Effector memory CD8-positive, alpha-beta T cell (primary cell): Measurements from ENCODE around the gene LAMB4.

Source experiments
- ATAC-seq: fragments of 150-1000 bp; cut with Tn5 transposase; replicated peaks from 2 replicates; pipeline ENCODE4 v1.10.0; 2021; ENCODE audit warnings: mild to moderate bottlenecking, moderate library complexity
- DNase-seq, 3 experiments: peaks; one replicate each; pipeline ENCODE4 v3.0.0; 2021
- H3K27ac Mint-ChIP-seq, 2 donors: one replicate each; pipeline ENCODE4 v1.8.0; 2022; ENCODE audit warnings: mild to moderate bottlenecking in 2 of 2, mixed read lengths in 2 of 2, moderate library complexity in 2 of 2
- H3K27me3 Mint-ChIP-seq, 2 donors: one replicate each; pipeline ENCODE4 v1.8.0; 2022; ENCODE audit warnings: mixed read lengths in 2 of 2
- H3K36me3 Mint-ChIP-seq: one replicate; pipeline ENCODE4 v1.8.0; 2022; ENCODE audit warnings: mild to moderate bottlenecking, moderate library complexity, mixed read lengths; ENCODE audit not compliant: insufficient read depth
- H3K4me1 Mint-ChIP-seq, 2 donors: one replicate each; pipeline ENCODE4 v1.8.0; 2022; ENCODE audit warnings: low read depth in 2 of 2, mixed read lengths in 2 of 2
- H3K4me3 Mint-ChIP-seq, 2 donors: one replicate each; pipeline ENCODE4 v1.8.0; 2022; ENCODE audit warnings: mild to moderate bottlenecking in 2 of 2, mixed read lengths in 2 of 2, moderate library complexity in 2 of 2
- H3K9me3 Mint-ChIP-seq, 2 donors: one replicate each; pipeline ENCODE4 v1.8.0; 2022; ENCODE audit warnings: mixed read lengths in 2 of 2

The LAMB4 gene

DNA sequence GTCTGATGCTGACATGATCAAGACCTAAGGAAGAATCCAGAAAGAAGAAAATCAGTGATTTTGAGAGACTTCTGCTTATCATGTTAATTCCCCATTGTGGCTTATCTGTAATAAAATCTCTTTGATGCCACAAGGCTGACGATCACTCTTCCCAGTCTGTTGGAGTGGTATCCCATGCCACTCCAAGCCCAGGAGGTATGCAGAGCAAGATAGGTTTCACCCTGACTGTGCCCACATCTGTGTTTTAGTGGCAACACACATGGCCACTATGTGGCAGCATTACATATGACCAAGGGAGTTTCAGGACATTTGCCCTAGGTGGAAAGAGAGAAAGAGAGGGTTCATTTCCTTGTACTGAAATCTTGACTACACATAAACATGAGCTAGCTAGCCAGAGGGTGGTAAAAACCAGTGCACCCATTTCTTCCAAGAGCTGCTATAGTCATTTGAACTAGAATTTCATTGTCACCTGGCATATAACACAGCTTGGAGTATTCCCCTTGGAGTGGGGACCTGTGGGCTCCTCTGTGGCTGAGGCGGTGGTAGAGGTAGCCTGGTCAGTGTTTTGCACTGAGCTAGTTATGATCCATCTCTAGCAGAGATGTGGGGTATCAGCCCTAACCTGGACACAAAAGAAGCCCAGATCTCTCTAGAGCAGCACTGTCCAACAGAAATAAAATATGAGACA, 20.8 kb downstream of the LAMB4 start:
- H3K4me3 Mint-ChIP-seq: no peak overlapping the region
- H3K27ac Mint-ChIP-seq: no peak overlapping the region
- ATAC-seq (no peak), DNase-seq (no peak)
- H3K9me3 Mint-ChIP-seq: no peaks in the 10 kb centered on the region
- H3K36me3 Mint-ChIP-seq: no peaks in the 10 kb centered on the region
- H3K4me1 Mint-ChIP-seq: no peaks in the 10 kb centered on the region
- peaks cover 0 to 7% of the 10 kb centered on the region in 2 donors for H3K27me3 Mint-ChIP-seq

- Mint-ChIP-seq H3K27me3 (peaks cover 0 to 15% of the 10 kb centered on the region in 2 donors), H3K4me3 (no peak overlapping the region), H3K4me1 (no peaks in the 10 kb centered on the region), H3K36me3 (no peaks in the 10 kb centered on the region), H3K27ac (no peak overlapping the region), H3K9me3 (no peaks in the 10 kb centered on the region)
- ATAC-seq (no peak), DNase-seq (no peak)
Measured at GRCh38 chr7:108108131-108108530, 22.0 kb downstream of the LAMB4 start.

DNA sequence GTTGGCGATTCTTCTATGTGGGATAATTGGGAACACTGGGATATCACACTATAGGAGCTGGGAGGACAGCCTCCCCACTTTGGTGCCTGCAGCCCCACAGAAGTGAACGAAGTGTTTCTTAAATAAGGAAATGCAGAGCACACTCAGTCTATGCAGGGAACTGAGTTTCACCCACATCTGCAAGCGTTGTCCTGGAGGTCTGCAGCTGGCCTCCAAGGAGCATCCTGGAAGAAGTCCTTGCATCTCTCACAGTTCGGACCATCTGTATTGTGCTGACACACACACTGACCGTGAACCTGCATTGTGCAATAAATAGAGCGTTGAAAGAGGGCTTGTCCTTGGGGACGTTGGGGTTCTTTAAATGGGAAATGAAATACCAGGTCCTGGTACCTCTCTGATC, 25.8 kb downstream of the LAMB4 start:
- DNase-seq (no peak), ATAC-seq (no peak)
- no peaks in the 10 kb centered on the region for H3K36me3 Mint-ChIP-seq
- H3K4me3 Mint-ChIP-seq: no peak overlapping the region
- no peaks in the 10 kb centered on the region for H3K4me1 Mint-ChIP-seq
- no peak overlapping the region for H3K27ac Mint-ChIP-seq
- peaks cover 0 to 15% of the 10 kb centered on the region in 2 donors for H3K27me3 Mint-ChIP-seq
- H3K9me3 Mint-ChIP-seq: no peaks in the 10 kb centered on the region

- no peaks in the 10 kb centered on the region for H3K4me1 Mint-ChIP-seq
- no peaks in the 10 kb centered on the region for H3K9me3 Mint-ChIP-seq
- peaks cover 6 to 15% of the 10 kb centered on the region in 2 donors for H3K27me3 Mint-ChIP-seq
- ATAC-seq (no peak), DNase-seq (no peak)
- no peak overlapping the region for H3K27ac Mint-ChIP-seq
- no peak overlapping the region for H3K4me3 Mint-ChIP-seq
- no peaks in the 10 kb centered on the region for H3K36me3 Mint-ChIP-seq
Measured at GRCh38 chr7:108103558-108104298, 26.4 kb downstream of the LAMB4 start.

DNA sequence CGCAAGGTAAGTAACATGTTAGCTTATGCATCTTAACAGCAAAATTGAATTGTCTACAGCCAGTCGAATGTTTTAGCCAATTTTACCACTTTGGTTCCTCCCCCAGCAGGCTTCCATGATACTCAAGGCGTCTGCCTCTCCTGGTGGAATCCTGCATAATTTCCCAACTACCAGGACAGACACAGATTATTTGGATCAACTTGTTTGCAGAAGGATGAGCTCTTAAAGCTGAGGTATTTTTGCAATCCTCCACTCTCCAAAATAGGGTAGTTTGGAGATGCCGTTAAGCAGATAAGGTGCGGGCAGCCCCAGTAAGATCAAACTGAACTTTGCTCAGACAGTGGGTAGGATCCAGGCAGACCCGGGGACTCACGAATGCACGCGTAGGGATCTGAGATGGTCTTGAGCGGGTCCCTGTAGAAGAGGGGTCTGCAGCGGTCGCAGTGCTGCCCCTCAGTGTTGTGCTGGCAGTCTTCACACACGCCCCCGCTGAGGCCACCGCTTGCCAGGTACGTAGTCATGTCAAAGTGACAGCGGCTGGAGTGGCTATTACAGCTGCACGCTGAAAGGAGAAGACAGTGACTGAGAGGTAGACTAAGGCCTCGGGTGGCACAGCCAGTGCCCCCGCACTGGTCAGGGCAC, 27.4 kb downstream of the LAMB4 start:
- Mint-ChIP-seq H3K4me1 (no peaks in the 10 kb centered on the region), H3K36me3 (no peaks in the 10 kb centered on the region), H3K4me3 (no peak overlapping the region), H3K27me3 (peaks cover 6 to 15% of the 10 kb centered on the region in 2 donors), H3K27ac (no peak overlapping the region), H3K9me3 (no peaks in the 10 kb centered on the region)
- ATAC-seq (no peak), DNase-seq (no peak)

DNA sequence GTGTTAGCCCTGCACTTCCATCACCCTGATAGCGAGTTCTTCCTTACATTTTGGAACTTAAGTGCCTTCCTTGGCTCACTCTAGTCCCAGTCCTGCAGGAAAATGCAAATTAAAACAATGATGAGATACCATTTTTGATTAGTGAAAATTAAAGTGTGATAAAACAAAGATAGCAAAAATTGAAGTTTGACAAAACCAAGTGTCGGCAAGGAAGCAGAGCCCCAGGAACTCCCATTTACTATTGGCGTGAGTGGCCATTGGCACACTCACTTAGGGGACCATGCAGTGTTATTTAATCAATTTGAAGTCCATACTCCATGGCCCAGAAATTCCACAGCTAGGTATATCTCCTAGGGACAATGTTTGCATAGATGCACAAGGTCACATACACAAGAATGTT, 28.4 kb downstream of the LAMB4 start:
- H3K9me3 Mint-ChIP-seq: no peaks in the 10 kb centered on the region
- no peak overlapping the region for H3K27ac Mint-ChIP-seq
- DNase-seq (no peak), ATAC-seq (no peak)
- H3K36me3 Mint-ChIP-seq: no peaks in the 10 kb centered on the region
- peaks cover 6 to 15% of the 10 kb centered on the region in 2 donors for H3K27me3 Mint-ChIP-seq
- H3K4me3 Mint-ChIP-seq: no peak overlapping the region
- H3K4me1 Mint-ChIP-seq: no peaks in the 10 kb centered on the region

DNA sequence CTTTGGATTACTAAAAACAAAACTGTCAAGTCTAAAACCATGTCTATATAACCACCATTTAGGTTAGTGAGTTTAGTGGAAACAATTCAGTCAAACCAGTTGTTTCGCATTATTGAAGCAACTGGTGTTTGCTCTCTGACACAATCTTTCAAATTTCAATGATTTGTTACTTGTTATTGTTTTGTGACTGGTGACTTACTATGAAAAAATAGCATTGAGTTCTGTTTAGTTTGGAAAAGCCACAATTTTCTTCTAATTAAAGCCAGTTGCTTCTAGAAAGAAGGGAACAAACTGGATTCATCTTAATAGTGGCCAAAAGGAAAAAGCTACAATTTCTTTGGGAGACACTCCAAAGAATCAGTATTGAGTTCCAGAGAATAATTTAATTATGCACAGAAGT, 30.4 kb downstream of the LAMB4 start:
- ATAC-seq: no peak
- Mint-ChIP-seq H3K36me3 (no peaks in the 10 kb centered on the region), H3K27ac (no peak overlapping the region), H3K27me3 (peaks cover 15 to 20% of the 10 kb centered on the region in 2 donors), H3K4me3 (no peak overlapping the region), H3K4me1 (no peaks in the 10 kb centered on the region), H3K9me3 (no peaks in the 10 kb centered on the region)
- DNase-seq: no peak

- no peak for DNase-seq
- H3K9me3 Mint-ChIP-seq: no peaks in the 10 kb centered on the region
- no peak overlapping the region for H3K27ac Mint-ChIP-seq
- no peak for ATAC-seq
- H3K4me3 Mint-ChIP-seq: no peak overlapping the region
- H3K27me3 Mint-ChIP-seq: peaks cover 6 to 28% of the 10 kb centered on the region in 2 donors
- H3K36me3 Mint-ChIP-seq: no peaks in the 10 kb centered on the region
- H3K4me1 Mint-ChIP-seq: no peaks in the 10 kb centered on the region
Measured at GRCh38 chr7:108097703-108098102, 32.5 kb downstream of the LAMB4 start.

- H3K27me3 Mint-ChIP-seq: peaks cover 6 to 28% of the 10 kb centered on the region in 2 donors
- no peak for DNase-seq
- no peak overlapping the region for H3K4me3 Mint-ChIP-seq
- ATAC-seq: no peak
- H3K36me3 Mint-ChIP-seq: no peaks in the 10 kb centered on the region
- no peaks in the 10 kb centered on the region for H3K9me3 Mint-ChIP-seq
- no peak overlapping the region for H3K27ac Mint-ChIP-seq
- H3K4me1 Mint-ChIP-seq: no peaks in the 10 kb centered on the region
Measured at GRCh38 chr7:108096996-108097395, 33.2 kb downstream of the LAMB4 start.

DNA sequence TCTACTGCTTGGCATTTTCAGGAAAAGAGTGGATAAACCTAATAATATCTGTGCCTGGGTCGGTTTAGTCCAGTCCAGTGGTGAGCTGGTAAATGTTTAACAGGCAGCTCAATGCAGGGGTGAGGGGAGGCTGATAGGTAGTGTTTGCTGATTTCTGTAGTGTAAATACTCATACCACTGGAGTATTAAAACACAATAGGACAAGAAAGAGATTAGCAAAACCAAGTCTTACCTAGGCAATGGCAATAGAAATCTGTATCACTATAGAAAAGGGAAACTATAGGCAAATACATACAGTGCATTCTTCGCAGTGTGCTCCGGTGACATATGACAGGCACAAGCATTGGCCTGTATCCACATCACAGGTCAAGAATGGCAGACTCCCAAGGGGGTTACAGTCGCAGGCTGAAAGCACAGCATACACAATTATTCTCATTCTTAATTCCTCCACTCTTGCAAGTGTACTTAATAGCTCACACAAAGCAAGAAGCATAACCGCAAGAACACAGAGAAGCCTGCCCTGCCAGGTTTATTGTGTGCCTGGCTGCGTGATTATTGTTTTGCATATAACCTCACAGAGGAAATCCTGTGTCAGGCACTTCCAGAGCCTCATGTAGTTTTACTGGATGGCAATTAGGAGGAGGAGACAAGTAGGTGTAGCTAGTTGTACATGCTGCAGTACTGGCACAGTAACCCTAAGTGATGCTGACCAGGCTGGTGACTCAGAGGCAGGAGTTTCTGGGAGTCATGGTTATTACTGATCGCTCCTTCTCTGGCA, 35.0 kb downstream of the LAMB4 start:
- Mint-ChIP-seq H3K36me3 (no peaks in the 10 kb centered on the region), H3K4me1 (no peaks in the 10 kb centered on the region), H3K27ac (no peak overlapping the region), H3K27me3 (peaks cover 11 to 32% of the 10 kb centered on the region in 2 donors), H3K4me3 (no peak overlapping the region), H3K9me3 (no peaks in the 10 kb centered on the region)
- ATAC-seq: no peak
- DNase-seq: no peak

DNA sequence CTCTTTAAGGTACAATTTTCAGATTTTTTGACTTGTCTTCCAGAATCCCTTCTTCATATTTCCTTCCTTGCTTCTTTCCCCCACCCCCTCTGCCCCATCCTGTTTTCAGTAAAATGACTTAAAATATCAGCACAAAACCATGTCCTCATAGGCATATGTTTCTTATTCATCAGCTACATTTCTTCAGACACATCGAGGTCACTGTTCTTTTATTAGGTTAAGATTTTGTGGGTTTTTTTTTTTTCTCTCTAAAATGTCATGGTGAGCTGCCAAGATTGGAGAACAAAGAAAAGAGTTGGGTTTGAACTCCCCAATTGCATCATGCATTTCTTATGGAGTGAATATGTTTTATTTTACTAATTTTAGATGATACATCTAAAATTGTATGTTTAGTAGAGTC, 35.8 kb downstream of the LAMB4 start:
- Mint-ChIP-seq H3K4me3 (no peak overlapping the region), H3K4me1 (no peaks in the 10 kb centered on the region), H3K36me3 (no peaks in the 10 kb centered on the region), H3K9me3 (no peaks in the 10 kb centered on the region), H3K27ac (no peak overlapping the region), H3K27me3 (peaks cover 11 to 32% of the 10 kb centered on the region in 2 donors)
- no peak for DNase-seq
- ATAC-seq: no peak

DNA sequence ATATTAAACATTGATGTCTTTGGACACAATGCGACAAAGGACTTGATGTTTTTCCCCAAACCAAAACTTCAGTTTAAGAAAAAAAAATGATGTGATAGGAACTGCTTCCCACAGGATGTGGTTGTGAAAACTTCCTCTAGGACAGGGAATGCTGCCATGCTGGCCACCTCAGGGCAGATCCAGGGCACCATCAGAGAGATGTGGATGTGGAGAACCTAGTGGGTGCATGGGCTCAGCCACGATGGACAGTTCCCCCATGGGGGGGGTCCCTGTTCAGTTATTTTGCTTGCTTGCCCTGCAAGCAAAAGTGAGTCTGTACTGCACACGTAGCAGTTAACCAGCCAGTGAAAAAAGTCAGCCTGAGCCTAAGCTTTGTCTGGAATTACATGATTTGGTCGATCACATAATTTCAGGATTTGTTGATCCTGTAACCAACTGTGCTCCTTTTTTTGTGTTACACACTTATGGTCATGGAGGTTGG, 36.3 kb downstream of the LAMB4 start:
- DNase-seq (no peak), ATAC-seq (no peak)
- H3K4me1 Mint-ChIP-seq: no peaks in the 10 kb centered on the region
- no peaks in the 10 kb centered on the region for H3K36me3 Mint-ChIP-seq
- no peak overlapping the region for H3K4me3 Mint-ChIP-seq
- H3K27me3 Mint-ChIP-seq: peaks cover 11 to 28% of the 10 kb centered on the region in 2 donors
- H3K27ac Mint-ChIP-seq: no peak overlapping the region
- no peaks in the 10 kb centered on the region for H3K9me3 Mint-ChIP-seq

DNA sequence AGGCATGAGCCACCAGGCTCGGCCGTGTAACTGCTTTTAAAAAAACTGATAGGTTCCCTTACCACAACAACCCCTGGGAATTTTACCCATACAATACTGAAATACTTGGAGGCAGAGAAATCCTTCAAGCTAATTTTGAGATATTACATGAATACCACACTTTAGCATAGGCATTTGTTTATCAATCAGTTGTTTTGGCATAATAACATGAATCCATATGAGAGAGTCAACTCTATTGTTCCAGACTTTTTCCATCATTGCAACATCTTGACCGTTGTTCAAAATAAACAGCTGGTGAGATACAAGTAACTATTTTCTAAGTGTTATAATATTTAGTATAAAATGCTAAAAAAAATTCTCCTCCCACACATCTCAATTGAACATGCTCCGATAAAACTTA, 36.8 kb downstream of the LAMB4 start:
- Mint-ChIP-seq H3K4me3 (no peak overlapping the region), H3K36me3 (no peaks in the 10 kb centered on the region), H3K27ac (no peak overlapping the region), H3K27me3 (peaks cover 11 to 26% of the 10 kb centered on the region in 2 donors), H3K9me3 (no peaks in the 10 kb centered on the region), H3K4me1 (no peaks in the 10 kb centered on the region)
- DNase-seq (no peak), ATAC-seq (no peak)
